Loucy (cell line): ENCODE results near the gene AKAP6.

Experiments
- H2AFZ ChIP-seq: fragments of 200-600 bp; sonication (generic); 2 replicates; pipeline ENCODE4 v1.6.0; 2016; ENCODE audit warnings: antibody characterized with exemption, mild to moderate bottlenecking, low read length, moderate library complexity
- H3F3A ChIP-seq: fragments of 200-600 bp; 2 replicates; pipeline ENCODE4 v1.6.0; 2016; ENCODE audit warnings: antibody characterized with exemption, low read depth, mild to moderate bottlenecking
- H3K27me3 ChIP-seq: fragments of 200-600 bp; sonication (generic); 2 replicates; pipeline ENCODE4 v1.6.1; 2014; ENCODE audit warnings: low read length, mild to moderate bottlenecking; ENCODE audit not compliant: insufficient read depth, poor library complexity, severe bottlenecking
- H3K36me3 ChIP-seq: fragments of 200-600 bp; sonication (generic); 2 replicates; pipeline ENCODE4 v1.6.1; 2016; ENCODE audit warnings: low read length; ENCODE audit not compliant: insufficient read depth
- H3K4me1 ChIP-seq: fragments of 200-600 bp; sonication (generic); 2 replicates; pipeline ENCODE4 v1.5.1; 2014; ENCODE audit warnings: low read length, mild to moderate bottlenecking; ENCODE audit not compliant: insufficient read depth, poor library complexity, severe bottlenecking
- H3K4me2 ChIP-seq: fragments of 200-600 bp; sonication (generic); 2 replicates; pipeline ENCODE4 v1.6.0; 2014; ENCODE audit warnings: antibody characterized with exemption, low read length, low read depth, mild to moderate bottlenecking; ENCODE audit not compliant: poor library complexity, severe bottlenecking
- H3K4me3 ChIP-seq: fragments of 200-600 bp; sonication (generic); 2 replicates; pipeline ENCODE4 v1.5.1; 2014; ENCODE audit warnings: low read length, mild to moderate bottlenecking, mixed read lengths; ENCODE audit not compliant: poor library complexity, severe bottlenecking
- H3K79me2 ChIP-seq: fragments of 200-600 bp; sonication (generic); 2 replicates; pipeline ENCODE4 v1.6.1; 2014; ENCODE audit warnings: low read length; ENCODE audit not compliant: insufficient read depth
- H3K9ac ChIP-seq: fragments of 200-600 bp; sonication (generic); 2 replicates; pipeline ENCODE4 v1.6.0; 2014; ENCODE audit warnings: mild to moderate bottlenecking, low read depth, low read length, moderate library complexity; ENCODE audit not compliant: poor library complexity, severe bottlenecking
- H3K9me2 ChIP-seq: fragments of 200-600 bp; sonication (generic); replicated peaks from 2 replicates; pipeline ENCODE4 v1.6.1; 2016; ENCODE audit warnings: low read depth, low read length, mixed read lengths
- H3K9me3 ChIP-seq: fragments of 200-600 bp; sonication (generic); 2 replicates; pipeline ENCODE4 v1.6.1; 2014; ENCODE audit warnings: mild to moderate bottlenecking, antibody characterized with exemption, low read length, low read depth; ENCODE audit not compliant: insufficient read depth
- H4K20me1 ChIP-seq: fragments of 200-600 bp; sonication (generic); 2 replicates; pipeline ENCODE4 v1.6.0; 2014; ENCODE audit warnings: antibody characterized with exemption, low read length, mild to moderate bottlenecking; ENCODE audit not compliant: insufficient read depth, poor library complexity, severe bottlenecking
- CTCF ChIP-seq: fragments of 200-600 bp; sonication (generic); conservative IDR thresholded peaks from 2 replicates; pipeline ENCODE4 v1.5.1; 2014; ENCODE audit warnings: mild to moderate bottlenecking, antibody characterized with exemption, low read length
- EZH2phosphoT487 ChIP-seq: fragments of 200-600 bp; IDR thresholded peaks from 2 replicates; pipeline ENCODE4 v1.6.1; 2018; ENCODE audit warnings: antibody characterized with exemption, mild to moderate bottlenecking, moderate library complexity, borderline replicate concordance

AKAP6 gene

GRCh38 chr14:32620724-32621123 lies 291.6 kb downstream of the AKAP6 start:
- Histone ChIP-seq H2AFZ (no peak overlapping the region), H3K4me2 (no peak overlapping the region), H3K9ac (no peak overlapping the region), H3K9me2 (no peaks in the 10 kb centered on the region), H3K36me3 (no peaks in the 10 kb centered on the region), H3K9me3 (no peaks in the 10 kb centered on the region), H4K20me1 (no peaks in the 10 kb centered on the region), H3K79me2 (no peaks in the 10 kb centered on the region), H3K4me3 (no peak overlapping the region), H3F3A (no peaks in the 10 kb centered on the region), H3K4me1 (no peaks in the 10 kb centered on the region), H3K27me3 (no peaks in the 10 kb centered on the region)
- TF ChIP-seq EZH2phosphoT487 (no peak), CTCF (no peak)

- H2AFZ ChIP-seq, result no peak overlapping the region
- H3K4me2 ChIP-seq, result no peak overlapping the region
- no peak overlapping the region for H3K9ac ChIP-seq
- no peak overlapping the region for H3K4me3 ChIP-seq
- H3K9me2 ChIP-seq, result no peaks in the 10 kb centered on the region
- no peaks in the 10 kb centered on the region for H3K9me3 ChIP-seq
- H3K36me3 ChIP-seq, result no peaks in the 10 kb centered on the region
- no peaks in the 10 kb centered on the region for H4K20me1 ChIP-seq
- no peaks in the 10 kb centered on the region for H3K27me3 ChIP-seq
- H3K79me2 ChIP-seq, result no peaks in the 10 kb centered on the region
- TF ChIP-seq EZH2phosphoT487 (no peak), CTCF (no peak)
- H3K4me1 ChIP-seq, result no peaks in the 10 kb centered on the region
- H3F3A ChIP-seq, result no peaks in the 10 kb centered on the region
Observed at GRCh38 chr14:32621585-32621984, 292.5 kb downstream of the AKAP6 start.

GRCh38 chr14:32622742-32623141 lies 293.6 kb downstream of the AKAP6 start:
- Histone ChIP-seq H2AFZ (no peak overlapping the region), H3K9me3 (no peaks in the 10 kb centered on the region), H3K4me2 (no peak overlapping the region), H3K9ac (no peak overlapping the region), H3K9me2 (no peaks in the 10 kb centered on the region), H4K20me1 (no peaks in the 10 kb centered on the region), H3K27me3 (no peaks in the 10 kb centered on the region), H3K79me2 (no peaks in the 10 kb centered on the region), H3F3A (no peaks in the 10 kb centered on the region), H3K36me3 (no peaks in the 10 kb centered on the region), H3K4me1 (no peaks in the 10 kb centered on the region), H3K4me3 (no peak overlapping the region)
- TF ChIP-seq EZH2phosphoT487, result no peak

GRCh38 chr14:32623300-32624093 lies 294.4 kb downstream of the AKAP6 start:
- Histone ChIP-seq H3K4me1 (no peaks in the 10 kb centered on the region), H4K20me1 (no peaks in the 10 kb centered on the region), H2AFZ (no peak overlapping the region), H3K79me2 (no peaks in the 10 kb centered on the region), H3K27me3 (no peaks in the 10 kb centered on the region), H3K9ac (no peak overlapping the region), H3K36me3 (no peaks in the 10 kb centered on the region), H3F3A (no peaks in the 10 kb centered on the region), H3K4me3 (no peak overlapping the region), H3K4me2 (no peak overlapping the region), H3K9me3 (no peaks in the 10 kb centered on the region), H3K9me2 (no peaks in the 10 kb centered on the region)
- TF ChIP-seq CTCF (no peak), EZH2phosphoT487 (no peak)
